NCI-H510A (cell line): Measurements from ENCODE around the gene HOXA11.

Experiments
- DNase-seq: peaks from one replicate; lab custom pipeline; 2025; lab: John Stamatoyannopoulos, UW

The HOXA11 gene

DNA sequence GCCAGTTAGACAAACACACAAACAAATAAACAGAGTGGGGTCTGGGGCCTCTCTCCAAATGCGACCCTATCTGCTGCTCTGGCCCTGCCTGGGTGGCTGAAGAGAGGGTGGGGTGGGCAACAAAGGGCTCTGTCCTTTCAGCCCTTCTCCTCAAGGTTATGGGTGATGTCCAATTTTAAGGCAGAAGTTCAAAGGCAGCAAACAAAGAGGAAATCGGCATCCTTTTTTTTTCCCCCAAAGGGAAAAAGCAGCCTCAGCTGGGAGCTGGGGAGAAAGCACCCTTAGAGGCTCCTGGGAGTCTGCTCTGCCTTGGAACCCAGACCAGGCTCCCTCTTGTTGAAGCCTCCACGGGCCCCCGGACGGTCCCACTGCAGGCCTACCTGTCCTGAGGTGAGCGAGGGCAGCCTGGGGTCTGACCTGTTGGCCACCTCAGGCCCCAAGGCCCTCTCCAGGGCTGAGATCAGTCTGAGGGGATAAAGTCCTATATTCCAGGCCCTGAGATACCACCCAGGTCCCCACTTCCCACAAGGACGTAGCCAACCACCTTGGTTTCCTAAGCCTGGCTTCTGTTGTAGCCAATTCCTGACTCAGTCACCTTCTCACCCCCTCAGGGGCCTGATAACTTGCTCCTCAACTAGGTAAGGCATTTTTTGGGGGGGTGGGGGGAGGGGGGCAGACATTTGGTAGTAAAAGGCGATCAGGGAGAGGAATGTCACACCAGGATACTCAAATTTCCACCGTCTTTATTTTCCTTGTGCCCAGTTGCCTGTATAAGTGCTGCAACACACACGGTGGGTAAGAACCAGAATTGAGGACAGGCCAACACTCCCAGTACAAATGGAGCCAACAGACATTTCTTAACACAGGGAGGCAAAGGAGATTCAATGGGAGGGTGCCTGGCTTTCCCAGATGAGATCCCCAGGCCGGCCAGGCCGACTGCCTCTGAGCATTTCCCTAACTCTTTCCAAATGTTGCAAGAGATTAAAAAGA is 4.3 kb downstream of the HOXA11 start:
- DNase-seq, result no peak

DNA sequence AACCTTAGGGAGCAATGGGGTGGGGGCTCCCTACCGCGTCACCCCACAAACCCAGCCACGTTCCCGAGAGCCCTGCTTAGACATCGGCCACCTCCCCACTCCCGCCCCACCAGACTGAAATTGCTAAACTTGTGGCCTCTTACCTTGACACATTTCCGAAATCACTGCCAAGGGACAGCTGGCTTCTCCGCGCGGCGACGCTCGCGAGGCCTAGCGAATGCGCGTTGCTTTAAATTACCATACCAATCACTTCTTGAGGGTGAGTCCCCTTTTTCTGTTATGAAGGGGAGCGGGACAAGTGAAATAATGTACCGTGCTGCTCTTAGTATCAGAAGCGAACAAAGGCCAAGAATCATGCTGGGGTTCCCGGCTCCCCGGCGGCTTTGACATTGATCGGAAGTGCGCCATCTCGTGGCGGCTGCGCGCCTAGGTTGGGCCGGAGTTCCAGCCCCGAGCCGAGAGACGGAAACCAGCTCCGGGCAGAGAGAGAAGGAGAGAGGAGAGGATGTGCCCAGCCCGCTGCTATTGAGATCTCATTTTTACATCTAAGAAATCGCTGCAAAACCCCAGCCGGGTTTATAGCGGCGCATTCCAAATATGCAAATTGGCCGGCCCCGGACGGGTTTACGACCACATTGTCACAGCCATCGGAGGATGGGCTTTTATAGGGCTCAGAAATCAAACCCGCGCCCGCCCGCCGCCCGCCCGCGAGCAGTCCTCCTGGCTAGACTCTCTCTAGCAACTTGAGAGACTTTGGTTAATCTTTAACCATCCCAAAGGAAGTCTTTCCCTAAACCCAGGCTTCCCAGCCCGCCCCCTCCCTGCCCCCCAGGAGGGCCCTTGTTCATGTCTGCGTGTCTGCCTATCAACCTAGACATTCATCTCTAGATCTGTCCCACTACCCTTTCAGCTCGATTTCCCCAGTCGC is 5.3 kb downstream of the HOXA11 start:
- DNase-seq, result peak; percentile 49

DNA sequence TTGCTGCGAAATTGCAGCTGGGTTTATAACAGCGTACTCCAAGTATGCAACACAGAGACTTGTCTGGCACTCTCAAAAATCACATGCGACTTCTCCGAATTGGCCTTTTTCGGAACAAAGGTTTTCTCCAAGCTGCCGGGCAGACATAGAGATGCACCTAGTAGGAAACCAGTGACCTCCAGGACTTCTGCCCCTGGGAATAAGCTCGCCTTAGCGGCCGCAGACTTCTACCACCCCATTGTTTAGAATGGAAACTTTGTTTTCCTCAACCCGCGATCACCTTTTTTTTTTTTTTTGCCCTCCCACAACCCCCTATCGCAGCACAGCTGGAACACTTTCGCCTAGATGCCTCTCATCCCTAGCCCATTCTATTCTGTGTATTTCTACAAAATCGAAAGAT is 6.0 kb downstream of the HOXA11 start:
- DNase-seq, result no peak

DNA sequence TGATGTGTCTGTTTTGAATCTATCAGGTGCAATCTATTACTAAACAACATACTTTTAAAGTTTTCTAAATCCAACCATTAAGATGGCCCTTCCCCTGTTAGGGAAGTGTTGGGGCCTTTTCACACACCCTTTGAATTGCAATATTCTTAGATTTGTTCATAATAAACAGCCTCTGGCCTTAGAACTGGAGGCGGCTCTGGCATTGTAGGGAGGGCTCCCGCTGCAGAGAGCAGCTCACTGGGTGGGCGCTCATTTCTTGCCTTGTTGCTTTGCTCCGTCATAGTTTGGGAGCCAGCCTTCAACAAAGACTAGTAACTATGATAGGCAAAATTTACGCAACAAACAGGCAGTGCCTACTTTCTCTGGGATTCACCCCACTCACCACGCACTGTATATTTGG is 6.7 kb downstream of the HOXA11 start:
- DNase-seq, result no peak

DNA sequence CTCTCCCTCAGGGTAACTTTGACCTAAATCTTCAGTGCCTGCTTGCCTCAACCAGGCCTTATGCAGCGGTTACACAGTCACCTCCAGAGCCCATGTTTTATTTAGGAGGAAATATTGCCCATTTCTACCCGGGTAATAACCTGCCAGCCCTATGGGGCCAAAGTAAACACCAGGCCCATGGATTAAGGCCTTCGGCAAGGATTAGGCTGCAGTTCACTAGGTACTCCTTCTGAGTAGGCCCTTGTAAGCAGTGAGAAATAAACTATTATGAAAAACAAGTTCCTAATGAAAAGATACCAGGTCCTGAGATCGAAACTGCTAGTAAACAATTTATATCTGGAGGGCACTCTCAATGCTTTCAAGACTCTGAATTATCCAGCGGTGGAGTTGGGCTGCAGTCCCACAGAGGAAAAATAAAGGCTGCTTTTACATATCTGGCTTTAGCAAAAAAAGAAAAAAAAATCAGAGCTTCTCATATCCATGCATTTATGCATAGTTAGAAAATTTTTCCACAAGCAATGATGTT is 7.2 kb downstream of the HOXA11 start:
- no peak for DNase-seq

DNA sequence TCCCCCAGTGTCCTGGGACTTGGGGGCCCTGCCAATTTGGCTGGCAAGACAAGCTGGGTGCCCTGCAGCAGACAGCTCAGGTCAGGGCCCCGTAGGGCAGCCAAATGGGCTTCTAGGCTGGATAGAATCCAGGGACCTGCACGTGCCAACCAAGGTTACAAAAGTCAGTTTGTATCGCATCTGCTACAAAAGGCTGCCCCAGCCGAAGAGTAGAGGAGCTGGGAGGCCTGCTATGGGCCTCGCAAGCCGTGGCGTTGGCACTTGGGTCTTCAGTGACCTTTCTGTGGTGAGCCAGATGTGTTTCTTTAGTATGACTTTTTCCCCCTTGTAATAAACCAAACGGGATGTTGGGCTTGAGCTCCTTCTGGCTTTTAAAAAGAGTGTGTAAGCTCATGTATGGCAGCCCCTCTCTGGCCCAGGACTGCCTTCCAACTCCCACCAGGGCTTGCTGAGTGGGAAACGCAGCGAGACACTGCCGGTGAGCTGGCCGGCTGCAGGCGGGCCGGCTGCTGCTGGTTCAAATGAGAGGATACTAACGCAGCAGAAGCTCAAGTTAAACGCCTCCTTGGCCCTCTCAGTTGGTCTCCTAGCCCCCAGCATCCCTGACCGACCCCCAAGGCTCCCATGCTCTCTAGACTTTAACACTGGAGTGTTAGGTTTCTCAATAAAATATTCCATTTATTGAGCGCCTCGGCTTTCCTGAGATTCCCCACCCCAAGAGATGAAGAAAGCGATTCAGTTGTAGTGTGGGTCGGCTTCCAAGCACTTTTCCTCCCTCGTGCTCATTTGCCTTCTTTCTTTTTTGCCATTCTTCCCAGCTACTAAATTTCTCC is 7.9 kb downstream of the HOXA11 start:
- DNase-seq, result no peak

DNA sequence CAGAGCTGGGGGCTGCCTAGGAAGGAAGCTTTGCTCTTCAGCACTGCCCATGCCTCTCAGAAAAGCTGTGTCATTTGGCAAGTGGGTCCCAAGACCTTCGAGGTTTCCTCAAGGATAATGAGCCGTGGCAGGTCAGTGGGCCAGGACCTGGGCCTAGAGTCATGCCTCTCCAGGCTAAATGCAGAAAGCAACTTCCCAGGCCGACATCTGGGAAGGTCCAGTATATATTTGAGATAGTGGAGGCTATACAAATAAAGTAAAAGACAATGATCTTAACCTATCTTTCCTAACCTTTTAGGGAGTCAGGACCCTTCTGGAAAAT is 8.5 kb downstream of the HOXA11 start:
- no peak for DNase-seq

DNA sequence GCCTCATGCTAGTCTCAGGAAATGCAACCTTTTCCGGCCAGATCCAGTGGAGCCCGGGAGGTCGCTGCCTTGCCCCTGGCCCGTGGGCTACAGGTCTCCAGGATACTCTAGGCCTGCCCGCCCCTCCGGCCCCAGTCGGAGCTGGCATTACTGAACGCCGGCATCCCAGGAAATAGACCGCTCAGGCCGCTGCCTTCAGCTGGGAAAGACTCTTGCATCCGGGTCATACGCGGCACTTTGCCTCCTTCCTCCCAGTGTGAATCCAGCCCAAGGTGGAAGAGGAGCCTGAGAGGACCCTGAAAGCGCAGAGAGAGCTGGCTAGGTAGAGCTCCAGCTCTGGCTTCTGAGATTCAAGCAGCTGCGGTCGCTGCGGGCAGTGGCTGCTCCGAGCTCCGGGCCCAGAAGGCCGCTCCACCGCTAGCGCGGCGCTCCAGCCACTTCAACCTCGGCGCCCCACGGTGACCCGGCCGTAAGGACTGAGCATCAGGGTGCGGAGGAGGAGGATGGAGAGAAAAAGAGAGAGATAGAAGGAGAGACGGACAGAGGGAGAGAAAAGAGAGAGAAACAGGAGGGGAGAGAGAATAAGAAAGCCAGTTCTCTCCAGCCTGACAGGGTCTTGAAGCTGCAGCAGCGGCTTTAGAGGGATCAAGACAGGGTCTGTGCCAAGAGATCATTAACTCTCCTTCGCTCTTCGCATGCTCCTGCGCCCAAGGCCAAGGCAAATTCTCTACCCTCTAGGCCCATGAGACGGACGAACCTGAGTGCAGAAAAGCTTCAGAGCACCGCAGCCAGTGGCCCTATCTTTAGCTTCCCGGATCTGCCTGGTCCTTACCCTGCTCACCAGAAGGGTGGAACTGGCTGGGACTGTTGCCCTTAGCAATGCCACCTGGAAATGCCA is 9.2 kb downstream of the HOXA11 start:
- DNase-seq, result no peak

DNA sequence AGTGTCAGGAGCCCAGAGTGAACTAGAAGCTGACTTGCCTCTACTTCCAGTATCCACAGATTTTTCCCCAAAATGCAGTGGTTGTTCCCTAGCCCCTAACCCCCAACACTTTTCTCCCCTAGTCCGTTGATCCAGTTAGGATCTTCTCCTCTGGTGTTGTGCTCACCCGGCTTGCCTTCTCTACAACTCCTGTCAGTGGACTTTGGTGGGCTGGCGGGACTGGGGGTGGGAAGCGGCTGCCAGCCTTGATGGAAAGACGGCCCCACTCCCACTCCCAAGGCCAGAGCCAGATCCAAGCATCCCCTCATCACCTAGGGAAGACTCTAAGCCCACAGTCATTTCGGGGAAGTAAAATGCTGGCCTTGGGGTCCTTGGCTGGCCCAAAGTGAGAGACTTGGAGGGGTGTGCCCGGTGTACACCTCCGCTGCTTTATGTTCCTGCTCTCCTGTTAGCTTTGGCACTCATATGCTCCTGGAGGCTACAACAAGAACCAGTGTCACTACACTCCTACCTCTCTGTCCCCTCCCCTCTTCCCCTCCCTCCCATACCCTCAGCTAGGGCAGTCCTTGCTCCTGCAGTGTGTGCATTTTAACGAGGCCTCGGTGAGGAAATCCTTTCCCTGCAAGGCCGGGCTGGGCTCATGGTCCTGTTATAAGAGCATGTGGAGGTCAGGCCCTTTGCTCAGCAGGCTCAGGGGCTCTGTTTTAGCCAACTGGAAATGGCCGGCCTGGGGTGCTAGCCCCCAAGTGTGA is 10.0 kb downstream of the HOXA11 start:
- peak; percentile 75 for DNase-seq

DNA sequence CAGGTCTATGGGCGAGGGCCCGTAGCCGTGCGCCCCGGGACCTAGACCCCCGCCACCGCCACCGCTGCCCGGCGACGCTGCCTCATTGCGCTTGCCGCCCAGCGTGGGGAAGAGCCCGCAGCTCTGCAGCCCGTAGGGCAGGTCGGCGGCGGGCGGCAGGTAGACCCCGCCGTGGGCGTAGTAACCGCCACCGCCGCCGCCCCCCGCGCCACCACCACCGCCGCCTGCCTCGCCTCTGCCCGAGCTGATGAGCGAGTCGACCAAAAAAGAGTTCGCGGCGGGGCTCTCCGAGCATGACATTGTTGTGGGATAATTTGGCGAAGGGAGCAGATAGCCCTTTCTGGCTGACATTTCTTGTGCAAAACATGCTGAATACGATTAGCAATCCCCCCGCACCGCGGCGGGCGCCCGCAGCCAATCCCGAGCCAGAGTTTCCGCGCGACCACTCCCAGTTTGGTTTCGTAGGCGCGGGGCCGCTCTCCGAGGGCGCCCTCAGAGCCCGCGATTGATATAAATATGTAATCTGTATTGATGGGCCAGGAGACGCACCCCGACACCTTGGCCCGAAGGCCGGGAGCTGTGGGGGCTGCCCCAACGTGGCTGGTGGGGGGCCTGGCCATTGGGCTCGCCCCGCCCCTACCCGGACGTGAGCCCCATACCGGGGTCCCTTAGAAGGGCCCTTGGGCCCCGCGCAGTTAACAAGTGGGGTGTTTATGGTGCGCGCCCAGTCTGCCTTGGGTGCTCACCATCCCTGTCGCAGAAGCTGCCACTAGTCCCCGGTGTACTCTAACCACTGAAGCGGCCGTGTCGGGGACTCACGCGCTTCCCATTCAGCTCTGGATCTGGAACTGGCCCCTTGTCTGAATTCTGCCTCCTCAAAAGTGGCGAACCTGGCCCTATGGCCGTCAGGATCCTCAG is 10.8 kb downstream of the HOXA11 start, which contains the start of gene HOXA10:
HOXA10 (minus strand) TSS at position 365 of the 918 bp plus-strand sequence; CDS start at position 351, 14 bp downstream.
- DNase-seq, result no peak

DNA sequence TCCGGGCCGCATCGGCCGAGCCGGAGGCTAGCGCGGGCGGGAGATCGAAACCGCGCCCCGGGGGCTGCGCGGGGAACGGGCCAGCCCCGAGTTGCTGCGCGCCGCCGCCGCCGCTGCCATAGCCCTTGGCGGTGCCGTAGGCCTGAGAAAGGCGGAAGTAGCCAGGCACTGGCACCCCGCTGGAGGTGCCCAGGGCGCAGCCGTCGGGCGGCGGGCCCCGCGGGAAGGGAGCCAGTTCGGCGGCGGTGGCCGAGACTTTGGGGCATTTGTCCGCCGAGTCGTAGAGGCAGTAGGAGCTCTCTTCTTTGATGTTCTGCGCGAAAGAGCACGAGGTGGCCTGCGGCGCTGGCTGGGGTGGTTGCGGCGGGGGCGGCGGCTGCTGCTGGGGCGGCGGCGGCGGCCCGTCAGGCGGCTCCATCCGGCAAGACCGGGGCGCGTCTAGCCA is 11.5 kb downstream of the HOXA11 start:
- peak; percentile 44 for DNase-seq

DNA sequence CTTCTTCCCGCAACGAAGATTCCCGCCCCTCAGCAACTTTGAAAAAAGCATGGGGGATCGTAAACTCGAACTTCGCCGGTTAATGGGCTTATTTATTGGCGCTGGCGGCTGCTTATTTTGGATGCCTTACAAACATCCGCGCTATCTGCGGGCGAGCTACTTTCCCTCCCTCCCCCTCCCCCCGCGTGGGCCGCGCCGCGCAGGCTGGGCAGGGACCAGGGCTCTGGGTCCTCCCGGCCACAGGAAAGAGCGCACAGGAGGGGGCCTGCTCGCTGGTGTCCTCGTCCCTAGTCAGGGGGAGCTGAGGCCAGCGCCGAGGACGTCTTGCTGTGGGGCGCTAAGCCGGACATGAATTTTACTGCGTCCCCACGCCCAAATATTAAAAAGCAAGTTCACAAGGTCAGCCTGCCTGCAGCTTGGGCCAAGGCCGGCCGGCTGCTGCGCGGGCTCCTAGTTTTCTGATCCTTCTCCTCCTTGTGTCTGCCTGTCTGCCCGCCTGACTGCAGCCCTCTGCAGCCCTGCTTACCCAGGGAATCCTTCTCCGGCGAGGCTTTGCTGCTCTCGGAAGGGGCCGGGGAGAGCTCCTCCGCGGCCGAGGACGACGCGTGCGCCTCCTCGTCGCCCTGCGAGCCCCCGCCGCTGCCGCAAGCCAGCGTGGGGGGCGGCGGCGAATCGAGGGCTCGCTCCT is 12.1 kb downstream of the HOXA11 start:
- peak; percentile 41 for DNase-seq

DNA sequence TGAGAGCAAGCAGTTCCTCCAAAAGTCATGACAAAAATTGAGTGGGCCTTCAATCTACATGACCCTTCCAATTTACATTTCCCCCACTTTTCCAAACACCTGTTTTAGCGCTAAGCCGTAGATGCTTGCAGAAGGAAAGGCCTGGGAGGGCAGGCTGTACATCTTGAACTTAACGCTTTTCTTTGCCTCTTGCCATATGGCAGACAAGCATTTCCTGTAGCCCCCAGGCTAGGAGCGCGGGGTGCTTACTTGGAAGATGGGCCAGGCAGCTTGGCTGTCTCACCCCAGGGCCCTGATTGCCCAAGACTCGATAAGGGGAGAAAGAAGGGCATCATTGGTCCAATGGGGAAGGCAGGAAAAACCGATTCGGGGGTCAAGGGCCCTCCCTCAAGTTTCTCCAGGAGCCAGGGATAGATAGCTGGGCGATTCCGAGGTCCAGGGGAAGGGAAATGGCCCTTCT is 12.7 kb downstream of the HOXA11 start:
- no peak for DNase-seq

DNA sequence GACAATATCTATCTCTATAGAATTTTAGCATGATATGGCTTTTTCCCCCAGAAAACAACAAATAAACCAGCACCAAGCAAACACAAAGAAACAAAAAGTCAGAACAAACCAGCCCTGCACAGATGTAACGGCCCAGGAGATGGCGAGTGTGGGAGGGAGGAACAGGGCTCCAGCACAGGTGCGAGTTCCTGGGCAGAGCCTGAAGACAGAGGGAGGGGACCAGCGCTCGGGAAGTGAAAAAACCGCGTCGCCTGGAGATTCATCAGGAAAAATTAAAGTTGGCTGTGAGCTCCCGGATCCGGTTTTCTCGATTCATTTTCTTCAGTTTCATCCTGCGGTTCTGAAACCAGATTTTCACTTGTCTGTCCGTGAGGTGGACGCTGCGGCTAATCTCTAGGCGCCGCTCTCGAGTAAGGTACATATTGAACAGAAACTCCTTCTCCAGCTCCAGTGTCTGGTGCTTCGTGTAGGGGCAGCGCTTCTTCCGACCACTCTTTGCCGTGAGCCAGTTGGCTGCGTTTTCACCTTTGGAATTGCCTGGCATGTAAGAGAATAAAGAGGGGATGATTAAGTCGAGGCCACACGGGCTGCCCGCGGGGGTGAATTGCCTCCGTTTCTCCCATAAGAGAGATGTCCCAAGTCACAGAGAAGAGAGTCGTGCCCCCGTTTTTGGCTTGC is 13.3 kb downstream of the HOXA11 start:
- peak; percentile 56 for DNase-seq

DNA sequence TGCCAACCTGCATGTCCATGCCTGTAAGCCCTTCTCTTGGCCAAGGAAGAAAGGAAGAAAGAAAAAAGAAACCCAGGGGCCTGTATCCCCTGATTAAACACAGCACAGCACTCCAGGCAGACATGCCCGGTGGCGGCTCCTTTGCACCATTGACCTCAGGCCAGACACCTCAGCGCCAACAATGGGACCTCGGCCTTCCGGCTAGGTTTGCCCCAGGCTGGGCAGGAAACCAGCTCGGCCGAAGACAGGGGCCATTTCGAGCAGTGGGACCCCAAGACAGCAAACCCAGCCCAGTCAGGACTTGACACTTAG is 13.8 kb downstream of the HOXA11 start:
- DNase-seq, result no peak

DNA sequence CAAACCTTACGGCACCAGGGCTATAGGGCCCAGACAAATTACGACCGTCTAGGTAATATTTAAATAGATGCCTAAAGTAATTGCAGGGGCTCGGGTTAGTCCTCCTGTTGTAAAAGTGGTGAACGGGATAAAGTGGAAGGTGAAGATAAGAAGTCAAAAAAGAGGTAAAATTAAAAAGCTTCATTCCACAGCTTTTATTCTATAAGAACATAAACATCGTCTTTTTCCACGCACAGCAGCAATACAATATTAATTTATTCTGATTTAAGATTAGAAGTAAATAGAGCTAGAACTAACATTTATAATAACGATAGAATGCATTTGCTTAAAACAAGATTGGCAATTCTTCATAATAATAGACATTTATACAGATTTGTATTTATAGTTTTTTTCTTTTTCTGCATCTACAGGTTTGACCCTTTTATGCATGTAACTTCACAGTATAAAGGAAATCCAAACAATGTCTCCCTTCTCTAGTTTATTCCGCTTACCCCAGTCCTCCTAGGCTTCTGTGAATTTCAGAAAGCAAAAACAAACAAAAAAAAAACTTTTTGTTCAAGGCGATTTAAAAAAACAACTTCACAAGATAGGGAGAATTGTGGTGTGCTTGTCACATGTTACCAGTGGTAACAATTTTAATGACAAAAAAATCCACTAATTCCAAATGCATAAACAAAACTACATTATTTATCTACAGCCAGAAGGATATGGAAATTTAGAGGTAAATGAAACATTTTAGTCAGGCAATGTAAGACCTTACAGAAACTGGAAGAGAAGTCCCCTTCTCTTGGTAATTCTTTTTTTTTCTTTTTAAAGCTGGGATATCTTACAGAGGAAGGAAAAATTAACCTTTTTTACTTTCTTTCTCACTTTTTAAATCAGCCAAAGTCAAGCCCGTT is 14.4 kb downstream of the HOXA11 start:
- no peak for DNase-seq
